Mesenteric fat pad (tissue), 1 donor: ENCODE data around the gene PODXL2. TPM values are rescaled to one million over a fixed set of nuclear protein-coding genes. Genes with fewer than 3 reads are reported as not detected.
"Not testable (repeated sequence)": the region's sequence is repeated elsewhere in the genome, so short reads cannot be mapped to it uniquely, and the experiment has no call there.

ENCODE experiments used
- DNase-seq: peaks from one replicate; pipeline ENCODE4 v3.0.0-alpha.2; 2020; ENCODE audit warnings: low spot score
- total RNA-seq: library from RNA; stranded (reverse); fragmentation: NEBNext Ultra II Directional; extraction: Animal tissue kit (Norgen Biotek cat#: 25700); gene quantifications from one replicate; pipeline ENCODE4 v1.2.1, GENCODE V29; 2021
- donor health status: DM: yes; HTN: yes; CAD: no.

The PODXL2 gene
- total RNA-seq, 1 donor from 2014 or later: 2.5 TPM

DNA sequence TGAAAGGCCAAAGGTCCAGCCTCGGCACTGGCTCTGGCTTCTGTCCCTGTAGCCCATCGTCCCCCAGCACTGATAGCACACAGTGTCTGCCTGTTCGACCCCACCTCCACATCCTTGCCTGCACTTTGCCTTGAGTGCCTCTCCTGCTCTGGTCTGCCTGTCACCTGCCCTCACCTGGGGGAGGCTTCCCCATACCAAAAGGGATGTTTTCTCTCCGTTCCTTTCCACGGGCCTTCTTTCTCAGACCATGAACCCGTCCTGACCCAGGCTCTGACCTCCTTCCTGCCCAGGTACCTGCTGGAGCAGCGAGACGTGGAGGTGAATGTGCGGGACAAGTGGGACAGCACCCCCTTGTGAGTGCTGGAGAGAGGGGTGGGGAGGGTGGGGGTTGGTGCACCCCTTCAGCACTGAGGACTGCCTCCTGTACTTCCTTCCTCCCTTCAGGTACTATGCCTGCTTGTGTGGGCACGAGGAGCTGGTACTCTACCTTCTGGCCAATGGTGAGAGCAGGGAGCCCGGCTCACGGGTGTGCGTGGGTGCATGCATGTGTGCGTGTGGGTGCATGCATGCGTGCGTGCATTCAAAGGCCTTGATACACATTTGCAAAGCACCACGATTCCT is 45.2 kb downstream of the PODXL2 start:
- peak; percentile 45 for DNase-seq

DNA sequence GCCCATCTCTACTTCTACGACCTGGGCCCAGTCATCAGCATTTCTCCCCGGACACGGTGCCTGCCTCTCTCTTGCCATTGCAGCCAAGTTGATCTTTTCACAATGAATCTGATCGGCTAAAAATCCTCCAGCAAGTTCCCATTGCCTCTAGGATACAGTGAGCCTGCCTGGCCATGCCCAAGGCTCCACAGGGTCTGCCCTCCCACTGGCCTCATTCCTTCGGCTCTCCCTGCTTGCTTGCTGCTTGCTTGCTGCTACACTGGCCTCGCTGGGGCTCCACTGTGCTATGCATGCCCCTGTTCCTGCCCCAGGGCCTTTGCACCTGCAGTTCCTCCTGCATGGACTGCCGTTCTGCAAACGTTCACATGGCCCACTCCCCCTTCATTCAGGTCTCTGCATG is 45.8 kb downstream of the PODXL2 start:
- peak; percentile 22 for DNase-seq

DNA sequence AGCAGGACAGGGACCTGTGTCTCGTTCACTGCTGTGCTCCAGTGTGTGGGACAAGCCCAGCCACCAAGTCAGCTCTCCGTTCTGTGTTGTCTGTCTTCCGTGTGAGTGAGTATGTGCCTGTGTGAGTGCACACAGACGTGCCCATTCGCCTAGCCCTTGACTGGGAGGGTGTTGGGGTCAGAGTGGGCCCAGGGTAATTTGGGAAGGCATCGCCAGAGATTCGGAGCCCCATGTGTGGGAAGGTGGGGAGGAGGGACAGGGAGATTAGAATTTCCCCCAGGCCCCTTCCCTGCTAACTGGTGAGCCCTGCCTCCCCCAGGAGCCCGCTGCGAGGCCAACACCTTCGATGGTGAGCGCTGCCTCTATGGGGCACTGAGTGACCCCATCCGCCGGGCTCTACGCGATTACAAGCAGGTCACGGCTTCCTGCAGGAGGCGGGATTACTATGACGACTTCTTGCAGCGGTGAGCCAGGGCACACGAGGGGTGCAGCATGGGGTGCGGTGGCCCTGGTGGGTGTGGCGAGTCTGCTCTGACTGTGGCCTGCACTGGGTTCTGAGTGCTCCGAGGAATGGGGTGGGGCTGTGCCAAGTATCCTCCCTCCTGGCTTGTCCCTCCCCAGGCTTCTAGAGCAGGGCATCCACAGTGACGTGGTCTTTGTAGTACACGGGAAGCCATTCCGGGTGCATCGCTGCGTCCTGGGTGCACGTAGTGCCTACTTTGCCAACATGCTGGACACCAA is 46.8 kb downstream of the PODXL2 start:
- peak; percentile 82 for DNase-seq

DNA sequence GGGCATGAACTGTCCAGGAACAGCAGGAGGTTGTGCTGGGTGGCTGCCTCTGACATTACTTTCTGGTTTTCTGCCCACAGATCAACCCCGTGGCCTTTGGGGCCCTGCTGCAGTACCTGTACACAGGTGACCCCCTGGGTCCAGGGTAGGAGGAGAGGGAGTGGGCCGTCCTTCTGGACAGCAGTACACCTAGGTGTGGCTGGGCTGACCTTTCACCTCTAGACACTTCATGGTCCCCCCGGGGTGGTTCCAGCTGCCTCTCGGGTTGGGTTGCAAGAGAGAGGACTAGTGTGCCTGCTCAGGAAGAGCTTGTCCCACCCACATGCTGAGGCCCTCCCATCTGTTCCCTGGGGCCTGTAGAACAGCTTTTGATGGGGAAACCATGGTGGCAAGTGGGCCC is 47.5 kb downstream of the PODXL2 start:
- peak; percentile 82 for DNase-seq

DNA sequence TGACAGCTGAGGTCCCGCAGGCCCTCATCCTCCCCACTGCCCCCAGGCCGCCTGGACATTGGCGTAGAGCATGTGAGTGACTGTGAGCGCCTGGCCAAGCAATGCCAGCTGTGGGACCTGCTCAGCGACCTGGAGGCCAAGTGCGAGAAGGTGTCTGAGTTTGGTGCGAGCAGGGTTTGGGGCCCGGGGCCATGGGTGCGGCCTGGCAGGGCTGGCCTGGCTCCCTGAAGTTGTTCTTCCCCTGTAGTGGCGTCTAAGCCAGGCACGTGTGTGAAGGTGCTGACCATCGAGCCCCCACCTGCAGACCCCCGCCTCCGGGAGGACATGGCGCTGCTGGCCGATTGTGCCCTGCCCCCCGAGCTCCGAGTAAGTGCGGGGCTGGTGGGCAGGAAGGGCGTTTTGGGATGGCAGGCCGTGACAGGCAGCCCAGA is 48.0 kb downstream of the PODXL2 start:
- DNase-seq: peak; percentile 77

DNA sequence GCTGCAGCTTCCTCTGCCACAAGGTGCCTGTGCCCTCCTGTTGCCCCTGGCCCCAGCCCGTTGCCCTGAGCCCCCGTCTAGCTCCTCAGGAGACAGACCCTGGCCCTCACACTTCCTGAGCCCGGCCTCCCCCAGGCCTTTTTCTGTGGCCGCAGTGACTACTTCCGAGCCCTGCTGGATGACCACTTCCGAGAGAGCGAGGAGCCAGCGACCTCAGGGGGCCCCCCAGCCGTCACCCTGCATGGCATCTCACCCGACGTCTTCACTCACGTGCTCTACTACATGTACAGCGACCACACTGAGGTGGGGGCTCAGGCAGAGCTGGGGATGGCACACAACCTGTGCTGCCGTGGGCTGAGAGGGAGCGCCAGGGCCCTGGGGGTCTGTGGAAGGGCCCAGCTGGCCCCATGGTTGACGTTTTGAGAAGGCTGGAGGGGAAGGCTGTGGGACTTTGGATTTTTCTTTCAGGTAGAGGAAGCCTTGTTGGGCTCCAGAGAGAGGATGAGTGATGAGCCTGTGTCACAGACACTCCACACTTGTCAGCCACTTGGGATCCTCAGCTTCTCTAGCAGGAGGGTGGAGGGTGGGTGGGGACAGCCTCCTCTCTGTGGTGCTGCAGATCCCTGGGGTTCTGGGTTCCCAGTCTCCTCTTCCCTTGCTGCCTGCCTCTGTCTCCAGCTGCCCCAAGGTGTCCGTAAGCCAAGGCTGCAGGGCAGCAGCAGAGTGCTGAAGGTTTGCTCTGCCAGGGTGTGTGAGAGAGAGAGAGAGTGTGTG is 48.7 kb downstream of the PODXL2 start:
- DNase-seq: peak; percentile 72

DNA sequence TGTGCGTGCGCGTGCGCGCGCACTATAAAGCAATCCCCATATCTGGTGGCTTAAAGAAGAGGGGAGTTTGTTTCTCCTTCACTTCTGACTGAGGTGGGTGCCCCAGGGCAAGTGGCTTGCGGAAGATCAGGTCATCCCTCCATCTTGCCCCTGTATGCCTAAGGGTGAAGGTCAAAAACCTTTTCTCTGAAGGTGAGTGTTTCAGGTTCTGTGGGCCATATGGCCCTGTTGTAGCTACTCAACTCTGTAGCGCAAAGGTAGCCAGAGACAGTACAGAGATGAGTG is 49.3 kb downstream of the PODXL2 start:
- no peak for DNase-seq

DNA sequence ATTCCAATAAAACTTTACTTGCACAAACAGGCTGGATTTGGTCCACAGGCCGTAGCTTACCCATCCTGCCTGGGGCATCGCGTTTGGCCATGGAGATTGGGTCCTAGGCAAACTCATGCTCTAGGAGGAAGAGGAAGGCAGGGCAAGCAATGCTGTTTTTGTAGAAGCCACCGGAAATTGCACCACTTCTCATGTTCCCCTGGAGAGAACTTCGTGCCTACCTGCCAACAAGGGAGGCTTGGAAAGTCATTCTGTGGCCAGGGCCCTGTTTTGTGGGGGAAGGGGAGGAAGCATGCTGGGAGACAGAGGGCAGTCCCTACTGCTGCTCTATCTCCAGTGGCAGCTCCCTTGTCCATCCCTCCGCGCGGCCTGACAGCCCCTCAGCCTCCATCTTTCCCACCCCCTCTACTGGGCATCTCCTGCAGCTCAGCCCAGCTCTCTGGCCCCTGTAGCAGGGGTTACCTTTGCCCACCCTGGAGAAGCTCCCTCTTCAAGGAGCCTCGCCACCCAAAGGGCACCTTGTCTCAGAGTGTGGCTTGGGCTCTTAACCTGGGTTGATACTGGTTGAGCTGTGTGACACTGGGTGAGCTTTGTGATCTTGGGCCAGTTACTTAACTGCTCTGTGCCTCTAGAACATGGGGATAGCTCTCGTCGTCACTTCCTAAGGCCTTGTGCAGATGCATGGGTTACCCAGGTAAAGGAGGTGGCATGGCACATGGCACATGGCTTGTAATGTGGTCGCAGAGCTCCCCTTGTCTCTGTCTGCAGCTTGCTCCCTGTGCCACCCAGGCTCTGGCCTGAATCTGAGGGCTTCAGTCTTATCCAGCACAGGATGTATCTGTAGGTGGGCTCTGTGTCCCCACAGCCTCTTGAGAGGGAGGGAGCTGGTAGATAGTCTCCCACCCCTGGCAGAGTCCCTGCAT is 49.9 kb downstream of the PODXL2 start:
- DNase-seq: peak; percentile 84

DNA sequence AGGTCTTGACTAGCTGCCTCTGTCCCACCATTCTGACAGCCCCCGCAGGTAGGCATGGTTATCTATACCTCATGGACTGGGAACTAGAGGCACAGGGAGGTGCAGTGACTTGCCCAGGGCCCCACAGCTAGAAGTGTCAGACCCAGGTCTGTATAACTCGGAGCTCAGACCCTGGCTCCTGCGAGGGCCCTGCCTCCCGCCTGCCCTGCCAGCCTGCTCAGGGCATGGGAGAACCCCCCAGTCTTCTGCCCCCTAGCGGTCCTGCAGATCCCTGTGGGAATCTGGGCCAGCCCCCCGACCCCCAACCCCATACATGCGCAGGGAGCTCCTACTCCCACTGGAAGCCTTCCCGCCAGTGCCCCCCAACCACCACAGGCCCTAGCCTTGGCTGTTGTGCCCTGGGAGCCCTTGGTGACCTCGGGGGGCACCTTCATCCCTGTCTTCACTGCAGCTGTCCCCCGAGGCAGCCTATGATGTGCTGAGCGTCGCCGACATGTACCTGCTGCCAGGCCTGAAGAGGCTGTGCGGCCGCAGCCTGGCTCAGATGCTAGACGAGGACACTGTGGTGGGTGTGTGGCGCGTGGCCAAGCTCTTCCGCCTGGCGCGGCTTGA is 50.7 kb downstream of the PODXL2 start:
- DNase-seq: peak; percentile 85

DNA sequence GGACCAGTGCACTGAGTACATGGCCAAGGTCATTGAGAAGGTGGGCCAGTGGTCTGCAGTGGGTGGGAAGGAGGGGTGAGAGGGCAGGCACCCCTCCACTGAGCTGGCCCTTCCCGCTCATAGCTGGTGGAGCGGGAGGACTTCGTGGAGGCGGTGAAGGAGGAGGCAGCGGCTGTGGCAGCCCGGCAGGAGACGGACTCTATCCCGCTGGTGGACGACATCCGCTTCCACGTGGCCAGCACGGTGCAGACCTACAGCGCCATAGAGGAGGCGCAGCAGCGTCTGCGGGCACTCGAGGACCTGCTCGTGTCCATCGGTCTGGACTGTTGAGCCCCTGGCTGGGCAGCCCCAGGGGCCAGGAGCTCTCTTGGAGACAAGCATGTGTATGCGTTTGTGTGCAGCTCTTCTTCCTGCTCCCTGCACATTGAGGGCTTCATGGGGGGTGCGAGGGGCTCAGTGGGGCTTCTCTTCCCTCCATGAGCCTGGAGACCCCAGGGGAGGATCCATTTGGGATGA is 51.2 kb downstream of the PODXL2 start:
- DNase-seq: peak; percentile 82

DNA sequence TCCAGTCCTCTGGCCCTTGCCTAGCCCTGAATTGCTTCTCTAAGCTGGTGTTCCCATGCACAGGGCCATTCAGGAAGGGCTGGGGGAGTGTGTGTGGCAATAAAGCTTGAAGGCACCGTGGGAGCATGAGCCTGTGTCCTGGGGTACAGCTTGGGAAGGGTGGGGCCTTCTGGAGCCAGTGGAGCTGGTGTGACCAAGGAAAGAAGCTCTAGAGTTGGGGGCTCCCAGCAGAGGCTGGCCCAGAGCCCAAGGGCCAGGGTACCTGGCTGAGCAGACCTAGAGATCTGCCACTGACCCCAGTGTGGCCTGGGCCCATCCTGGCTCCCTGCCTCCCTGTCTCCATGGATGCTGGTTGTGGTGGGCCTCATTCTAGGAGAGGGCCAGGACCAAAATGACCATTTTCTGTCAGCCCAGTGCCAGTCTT is 51.8 kb downstream of the PODXL2 start:
- DNase-seq: peak; percentile 83

DNA sequence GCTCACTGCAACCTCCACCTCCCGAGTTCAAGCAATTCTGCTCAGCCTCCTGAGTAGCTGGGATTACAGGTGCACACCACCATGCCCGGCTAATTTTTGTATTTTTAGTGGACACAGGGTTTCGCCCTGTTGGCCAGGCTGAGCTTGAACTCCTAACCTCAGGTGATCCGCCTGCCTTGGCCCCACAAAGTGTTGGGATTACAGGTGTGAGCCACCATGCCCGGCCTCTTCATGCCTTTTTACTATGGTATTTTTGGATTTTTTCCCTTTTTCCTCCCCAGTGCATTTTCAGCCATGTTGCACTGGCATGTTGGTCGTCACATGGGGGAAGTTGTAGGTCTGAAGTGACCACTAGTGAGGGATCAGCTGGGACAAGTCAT is 53.2 kb downstream of the PODXL2 start:
- not testable (repeated sequence) for DNase-seq

DNA sequence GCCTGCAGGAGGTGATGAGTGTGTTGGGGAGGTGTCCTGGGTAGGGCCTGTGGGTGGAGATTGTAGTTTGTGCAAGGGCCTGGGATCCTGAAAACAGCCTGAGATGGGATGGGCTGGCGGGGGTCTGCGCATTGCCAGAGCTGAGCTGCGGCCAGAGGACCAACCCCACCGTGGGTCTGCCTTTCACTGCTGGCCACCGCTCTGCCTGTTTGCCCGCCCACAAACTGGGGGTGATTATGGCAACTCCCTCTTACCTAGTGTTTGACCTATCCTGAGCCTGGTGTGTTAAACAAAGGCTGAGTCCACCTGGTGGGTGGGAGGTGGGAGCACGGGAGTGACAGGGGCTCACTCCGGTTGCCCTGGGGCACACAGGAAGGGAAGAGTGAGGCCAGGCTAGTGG is 53.6 kb downstream of the PODXL2 start:
- DNase-seq: peak; percentile 67

DNA sequence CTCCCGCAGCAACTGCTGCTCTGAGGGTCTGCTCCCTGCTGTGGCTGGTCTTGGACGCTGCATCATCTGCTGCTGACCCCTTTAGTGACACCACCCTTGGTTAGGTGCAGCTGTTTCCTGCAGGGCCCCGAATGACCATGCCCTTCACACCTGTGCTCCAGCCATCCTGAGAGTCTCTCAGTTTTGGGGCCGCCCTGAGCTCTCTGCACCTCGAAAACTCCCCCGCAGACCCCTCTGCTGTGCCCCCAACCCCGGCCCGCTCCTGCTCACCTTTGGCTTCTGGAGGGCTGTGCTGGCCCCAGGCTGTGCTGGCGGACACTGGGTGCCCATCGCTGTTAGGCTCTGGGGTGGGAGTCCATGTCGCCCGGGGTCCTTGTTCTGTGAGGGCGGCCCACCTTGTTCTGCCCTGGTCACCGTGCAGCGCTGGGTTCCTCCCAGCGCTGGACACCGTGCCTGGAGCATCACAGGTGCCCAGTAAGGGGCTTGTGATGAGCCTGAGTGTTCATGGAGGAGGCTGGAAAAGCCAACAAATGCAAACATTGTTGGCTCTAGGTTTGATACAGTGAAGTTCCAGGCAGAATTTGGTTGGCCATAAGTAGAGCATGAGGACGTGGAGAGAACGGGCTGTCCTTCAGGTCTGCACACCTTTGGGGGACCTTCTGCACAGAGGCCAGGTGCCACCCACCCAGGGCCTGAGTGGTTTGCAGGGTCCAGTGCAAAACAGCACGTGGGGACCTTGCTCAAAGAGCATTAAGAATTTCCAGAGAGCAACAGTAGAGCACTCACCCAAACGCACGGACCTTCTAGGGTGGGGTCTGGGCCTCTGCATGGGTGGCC is 56.1 kb downstream of the PODXL2 start:
- DNase-seq: peak; percentile 76

DNA sequence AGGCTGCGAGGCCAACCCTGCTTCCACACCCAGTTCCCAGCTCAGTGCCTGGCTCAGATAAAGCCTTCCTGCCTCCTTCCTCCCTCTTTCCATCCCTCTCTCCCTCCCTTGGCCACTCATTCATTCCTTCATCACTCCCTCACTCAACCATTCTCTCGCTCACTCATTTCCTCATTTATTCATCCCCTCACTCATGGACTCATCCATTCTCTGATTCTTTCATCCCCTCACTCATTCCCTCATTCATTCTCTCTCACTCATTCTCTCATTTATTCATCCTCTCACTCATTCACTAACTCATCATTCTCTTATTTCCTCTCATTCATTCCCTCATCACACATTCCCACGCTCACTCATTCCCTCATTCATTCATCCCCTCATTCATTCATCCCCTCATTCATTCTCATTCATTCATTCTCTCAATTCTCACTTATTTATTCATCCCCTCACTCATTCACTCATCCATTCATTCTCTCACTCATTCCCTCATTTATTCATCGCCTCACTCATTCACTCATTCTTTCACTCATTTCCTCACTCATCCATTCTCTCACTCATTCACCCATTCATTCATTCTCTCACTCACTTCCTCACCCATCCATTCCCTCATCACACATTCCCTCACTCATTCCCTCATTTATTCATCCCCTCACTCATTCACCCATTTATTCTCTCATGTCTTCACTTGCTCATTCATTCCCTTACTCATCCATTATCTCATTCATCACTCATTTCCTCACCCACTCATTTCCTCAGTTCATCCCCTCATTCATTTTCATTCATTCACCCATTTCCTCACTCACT is 56.9 kb downstream of the PODXL2 start:
- DNase-seq: no peak

DNA sequence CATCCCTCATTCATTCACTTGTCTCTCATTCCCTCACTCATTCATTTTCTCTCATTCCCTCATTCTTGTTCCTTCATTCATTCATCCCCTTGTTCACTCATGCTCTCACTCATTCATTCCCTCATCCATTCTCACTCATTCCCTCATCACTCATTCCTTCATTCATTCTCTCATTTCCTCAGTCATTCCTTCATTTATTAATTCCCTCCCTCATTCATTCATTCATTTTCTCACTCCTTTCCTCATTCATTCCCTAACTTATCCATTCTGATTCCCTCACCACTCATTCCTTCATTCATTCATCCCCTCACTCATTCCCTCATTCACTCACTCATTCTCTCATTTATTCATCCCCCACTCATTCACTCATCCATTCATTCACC is 57.5 kb downstream of the PODXL2 start:
- DNase-seq: no peak

DNA sequence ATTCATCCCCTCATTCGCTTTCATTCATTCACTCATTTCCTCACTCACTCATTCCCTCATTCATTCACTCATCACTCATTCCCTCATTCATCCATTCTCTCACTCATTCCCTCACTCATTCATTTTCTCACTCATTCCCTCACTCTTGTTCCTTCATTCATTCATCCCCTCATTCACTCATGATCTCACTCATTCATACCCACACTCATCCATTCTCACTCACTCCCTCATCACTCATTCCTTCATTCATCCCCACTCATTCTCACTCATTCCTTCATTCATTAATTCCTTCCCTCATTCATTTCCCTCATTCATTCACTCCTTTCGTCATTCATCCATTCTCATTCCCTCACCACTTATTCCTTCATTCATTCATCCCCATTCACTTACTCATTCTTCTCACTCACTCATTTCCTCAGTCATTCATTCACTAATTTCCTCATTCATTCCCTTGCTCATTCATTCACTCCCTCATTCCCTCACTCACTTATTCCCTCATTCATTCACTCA is 58.3 kb downstream of the PODXL2 start:
- no peak for DNase-seq

DNA sequence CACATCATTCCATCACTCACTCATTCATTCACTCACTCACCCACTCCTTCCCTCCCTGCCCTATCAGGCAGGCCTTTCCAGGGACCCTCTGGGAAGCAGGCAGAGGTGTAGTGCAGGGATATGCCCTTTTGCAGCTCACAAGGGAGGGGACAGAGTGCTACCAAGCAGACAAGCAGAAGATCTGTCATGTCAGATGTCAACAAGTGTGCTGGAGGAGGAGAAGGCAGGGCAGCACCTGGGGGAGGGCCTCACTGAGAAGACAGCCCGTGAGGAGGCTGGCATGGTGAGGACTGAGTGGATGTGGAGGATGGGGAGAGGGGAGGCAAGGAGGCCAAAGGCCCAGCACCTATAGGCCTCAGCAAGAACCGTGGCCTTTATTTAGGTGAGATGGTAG is 59.0 kb downstream of the PODXL2 start:
- DNase-seq: no peak
